GM08714 (cell line): ENCODE results near the gene HSPB1.
"Not testable (repeated sequence)": the region's sequence is repeated elsewhere in the genome, so short reads cannot be mapped to it uniquely, and the experiment has no call there.

Experiments
- H3K4me3 ChIP-seq: fragments of 200-500 bp; sonication (Bioruptor generic); 2 replicates; pipeline ENCODE4 v1.5.1; 2014; ENCODE audit warnings: mild to moderate bottlenecking, low read length, inconsistent platforms
- ZNF274 ChIP-seq: IDR thresholded peaks from 2 replicates; pipeline ENCODE4 v1.6.1; 2012; ENCODE audit warnings: mild to moderate bottlenecking, low read depth, low read length

Gene HSPB1

DNA sequence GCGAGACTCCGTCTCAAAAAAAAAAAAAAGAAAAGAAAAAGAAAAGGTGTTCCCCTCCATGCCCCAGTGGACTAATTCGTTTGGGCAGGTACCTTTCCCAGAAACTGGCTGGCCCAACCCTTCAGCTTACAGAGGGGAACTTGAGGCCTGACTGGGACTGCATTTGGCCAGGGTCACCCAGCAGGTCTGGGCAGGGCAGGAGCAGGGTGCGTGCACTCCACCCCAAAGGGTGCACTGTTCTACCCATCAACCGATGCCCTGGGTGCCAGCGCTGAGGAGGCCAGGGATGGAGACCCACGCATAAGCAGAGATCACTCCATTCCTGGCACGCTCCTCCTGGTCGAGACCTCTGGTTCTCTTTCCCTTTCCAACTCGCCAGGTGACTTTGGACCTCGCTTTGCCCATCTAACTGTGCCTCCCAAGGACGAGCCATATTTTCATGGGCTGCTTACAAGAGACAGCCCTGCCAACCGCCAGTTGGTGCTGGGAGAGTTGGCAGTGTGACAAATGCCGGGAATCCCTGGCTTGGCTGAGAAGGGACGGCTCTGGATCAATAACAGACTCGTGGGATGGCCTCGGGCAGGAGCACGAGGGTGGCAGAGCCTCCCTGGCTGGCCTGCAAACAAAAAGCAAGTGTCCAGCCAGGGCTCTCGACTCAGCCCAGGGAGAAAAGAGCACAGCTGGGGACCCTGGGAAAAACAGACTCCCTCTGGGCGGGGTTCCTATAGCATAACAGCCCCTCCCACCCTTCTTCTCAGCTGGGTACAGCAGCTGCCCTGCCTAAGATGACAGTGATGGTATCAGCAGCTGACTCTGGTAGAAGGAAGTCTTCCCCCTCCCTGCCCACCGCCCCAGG, 7.9 kb downstream of the HSPB1 start:
- no peak overlapping the region for H3K4me3 ChIP-seq
- no peak for TF ChIP-seq ZNF274

DNA sequence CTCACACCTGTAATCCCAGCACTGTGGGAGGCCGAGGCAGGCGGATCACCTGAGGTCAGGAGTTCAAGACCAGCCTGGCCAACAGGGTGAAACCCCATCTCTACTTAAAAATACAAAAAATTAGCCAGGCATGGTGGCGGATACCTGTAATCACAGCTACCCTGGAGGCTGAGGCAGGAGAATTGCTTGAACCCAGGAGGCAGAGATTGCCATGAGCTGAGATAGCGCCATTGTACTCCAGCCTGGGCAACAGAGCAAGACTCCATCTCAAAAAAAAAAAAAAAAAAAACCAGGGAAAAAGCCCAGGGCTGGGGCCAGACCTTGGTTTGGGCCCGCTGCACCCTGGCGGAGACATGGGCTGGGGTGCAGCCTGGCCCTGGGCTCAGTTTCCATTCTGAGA, 9.4 kb downstream of the HSPB1 start:
- H3K4me3 ChIP-seq: not testable (repeated sequence)

DNA sequence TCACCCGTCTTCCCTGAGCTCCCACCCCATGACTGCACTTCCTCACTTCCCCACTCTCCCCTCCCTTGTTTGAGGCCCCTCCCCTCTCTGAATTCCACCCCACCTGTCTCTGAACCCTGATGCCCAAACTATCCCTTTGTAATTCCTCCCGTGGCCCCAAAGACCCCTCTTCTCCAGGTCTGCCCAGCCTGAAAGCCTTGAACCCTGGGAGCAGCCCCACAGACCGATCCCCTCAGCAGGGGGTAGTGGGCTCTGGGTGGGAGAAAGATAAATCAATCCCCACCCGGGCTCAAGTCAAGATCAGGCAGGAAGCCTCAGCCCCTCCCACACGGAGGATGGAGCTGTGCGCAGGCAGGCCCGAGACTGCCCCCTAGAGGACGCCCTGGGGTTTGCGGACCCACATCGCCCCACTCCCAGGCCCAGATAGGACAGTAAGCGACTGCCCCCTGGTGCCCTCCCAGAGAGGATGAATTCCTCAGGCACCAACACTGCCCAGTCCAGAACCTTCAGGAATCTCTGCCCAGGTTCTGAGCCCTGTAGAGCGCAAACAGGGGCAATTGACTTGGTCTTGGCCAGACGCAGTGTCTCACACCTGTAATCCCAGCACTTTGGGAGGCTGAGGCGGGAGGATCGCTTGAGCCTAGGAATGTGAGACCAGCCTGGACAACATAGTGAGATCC, 11.7 kb downstream of the HSPB1 start:
- no peak overlapping the region for H3K4me3 ChIP-seq
- no peak for TF ChIP-seq ZNF274

DNA sequence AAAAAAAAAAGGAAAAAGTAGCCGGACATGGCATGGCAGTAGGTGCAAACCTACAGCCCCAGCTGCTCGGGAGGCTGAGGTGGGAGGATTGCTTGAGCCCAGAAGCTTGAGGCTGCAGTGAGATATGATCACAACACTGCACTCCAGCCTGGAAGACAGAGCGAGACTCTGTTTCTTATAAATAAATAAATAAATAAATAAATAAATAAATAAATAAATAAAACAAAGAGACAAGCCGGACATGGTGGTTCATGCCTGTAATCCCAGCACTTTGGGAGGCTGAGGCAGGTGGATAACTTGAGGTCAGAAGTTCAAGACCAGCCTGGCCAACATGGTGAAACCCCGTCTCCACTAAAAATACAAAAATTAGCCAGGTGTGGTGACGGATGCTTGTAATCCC, 12.3 kb downstream of the HSPB1 start:
- H3K4me3 ChIP-seq: not testable (repeated sequence)

DNA sequence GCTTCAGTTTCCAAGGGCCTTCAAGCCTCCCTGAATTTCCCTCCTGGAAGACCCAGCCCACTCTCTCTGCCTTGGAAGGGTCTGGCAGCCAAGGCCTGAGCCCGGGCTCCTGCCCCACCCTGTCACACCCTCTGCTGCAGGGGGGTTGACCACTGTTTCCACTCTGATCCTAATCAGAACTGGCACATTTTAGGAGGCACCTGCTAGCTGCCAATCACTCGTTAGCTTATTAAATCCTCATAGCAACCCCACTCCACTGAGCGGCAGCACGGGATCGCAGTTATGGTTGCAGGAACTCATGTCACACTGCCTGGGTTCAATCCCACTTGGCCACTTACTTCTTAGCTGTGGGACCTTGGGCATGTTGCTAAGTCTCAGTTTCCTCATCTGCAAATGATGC, 12.9 kb downstream of the HSPB1 start:
- no peak for TF ChIP-seq ZNF274
- H3K4me3 ChIP-seq: no peak overlapping the region

DNA sequence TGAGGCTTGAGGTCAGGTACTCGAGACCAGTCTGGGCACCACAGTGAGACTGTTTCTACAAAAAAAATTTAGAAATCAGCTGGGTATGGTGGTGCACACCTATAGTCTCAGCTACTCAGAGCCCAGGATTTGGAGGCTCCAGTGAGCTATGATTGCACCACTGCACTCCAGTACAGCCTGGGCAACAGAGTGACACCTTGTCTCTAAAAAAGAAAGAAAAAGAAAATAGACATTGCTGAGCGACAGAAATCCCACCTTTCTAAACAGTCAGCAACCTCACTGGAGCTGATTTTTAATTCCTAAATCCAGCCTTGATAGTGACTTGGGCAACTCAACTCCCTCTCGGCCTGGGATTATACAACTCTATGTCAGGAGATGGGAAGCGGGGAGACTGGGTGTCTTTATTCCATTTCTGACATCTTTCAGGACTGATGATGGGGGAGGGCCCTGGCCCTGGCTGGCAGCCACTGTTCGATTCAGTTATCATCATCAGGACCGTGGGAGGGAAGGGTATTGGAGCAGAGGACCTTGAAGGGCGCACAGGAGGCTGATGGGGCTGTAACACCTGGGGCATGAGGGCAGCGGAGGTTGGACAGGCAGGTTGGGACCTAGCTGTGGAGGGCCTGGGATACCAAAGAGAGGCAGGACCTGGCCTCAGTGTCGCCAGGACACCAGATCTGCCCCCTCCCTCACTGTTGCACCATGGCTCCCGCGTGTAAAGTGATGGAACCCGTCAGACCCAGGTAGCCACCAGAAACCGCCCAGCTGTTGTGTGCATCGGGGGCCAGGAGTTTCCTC, 14.7 kb downstream of the HSPB1 start:
- no peak for TF ChIP-seq ZNF274
- peak overlapping the region; percentile 52; the same call in 1 of the 2 replicates for H3K4me3 ChIP-seq

DNA sequence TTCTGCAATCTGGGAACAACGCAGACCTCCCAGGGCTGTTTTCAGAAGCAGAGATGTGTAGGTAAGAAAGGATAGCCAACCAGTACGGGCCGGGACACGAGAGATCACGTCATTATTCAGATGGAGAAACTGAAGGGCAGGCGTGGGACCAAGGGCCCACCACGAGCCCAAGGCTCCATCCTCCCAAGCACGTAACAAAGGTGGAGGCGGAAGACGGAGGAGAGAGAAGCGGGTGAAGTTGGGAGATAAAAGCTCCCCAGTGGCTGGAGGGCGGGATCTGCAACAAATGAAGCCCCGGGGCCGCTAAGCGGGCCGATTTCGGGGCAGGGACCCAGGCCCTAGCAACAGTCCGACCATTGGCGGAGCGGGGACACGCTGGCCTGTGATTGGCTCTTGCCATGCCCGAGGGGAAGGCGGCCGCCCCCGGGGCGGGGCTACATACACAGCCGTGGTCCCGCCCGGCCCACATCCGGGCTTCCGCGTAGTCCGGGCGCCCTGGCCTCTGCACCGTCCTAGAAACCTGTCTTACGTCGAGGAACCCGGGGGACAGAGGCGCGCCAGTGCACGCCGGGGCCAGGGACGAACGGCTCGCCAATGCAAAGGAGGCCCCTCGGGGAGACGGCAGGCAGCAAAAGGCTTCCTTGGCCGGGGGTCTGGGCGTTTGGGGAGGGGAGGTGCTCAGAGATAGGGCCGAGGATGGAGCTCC, 15.5 kb downstream of the HSPB1 start:
- TF ChIP-seq ZNF274: no peak
- peak overlapping the region; percentile 81 for H3K4me3 ChIP-seq

DNA sequence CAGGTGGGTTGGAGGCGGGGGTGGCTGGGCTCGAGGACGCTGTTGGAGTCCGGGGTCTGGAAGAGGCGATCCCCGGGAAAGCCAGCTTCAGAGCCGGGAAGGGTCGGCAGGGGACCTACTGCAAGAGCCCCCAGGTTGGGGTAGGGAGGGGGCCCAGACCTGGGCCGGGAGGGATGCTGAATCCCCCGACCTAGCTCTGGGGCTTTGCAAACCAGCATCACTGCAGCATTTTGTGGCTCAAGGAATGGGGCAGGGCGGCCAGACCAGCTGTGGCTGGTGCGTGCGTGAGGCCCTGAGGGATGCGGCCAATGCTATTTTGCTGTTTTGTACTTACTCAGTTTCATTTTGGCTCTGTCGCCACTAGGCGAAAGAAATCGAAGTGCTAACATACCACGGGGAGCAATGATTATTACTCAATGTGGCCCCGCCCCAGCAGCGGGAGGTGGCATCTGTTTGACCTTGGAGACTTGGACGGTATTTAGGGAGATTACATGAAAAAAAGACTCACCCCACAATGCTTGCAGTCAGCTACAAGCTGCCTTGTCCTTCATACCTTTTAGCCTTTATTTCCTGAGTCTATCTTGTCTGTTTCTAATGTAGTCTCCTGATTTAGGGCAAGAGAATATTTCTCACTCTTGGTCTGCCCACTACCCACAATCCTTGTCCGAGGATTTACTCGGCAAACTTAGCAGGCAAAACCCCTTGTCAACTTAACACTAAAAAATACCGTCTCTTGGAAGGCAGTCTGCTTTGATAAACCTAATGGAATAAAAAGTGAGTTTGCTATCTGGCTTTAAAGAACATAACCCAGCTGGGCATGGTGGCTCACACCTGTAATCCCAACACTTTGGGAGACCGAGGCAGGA, 16.2 kb downstream of the HSPB1 start:
- no peak for TF ChIP-seq ZNF274

DNA sequence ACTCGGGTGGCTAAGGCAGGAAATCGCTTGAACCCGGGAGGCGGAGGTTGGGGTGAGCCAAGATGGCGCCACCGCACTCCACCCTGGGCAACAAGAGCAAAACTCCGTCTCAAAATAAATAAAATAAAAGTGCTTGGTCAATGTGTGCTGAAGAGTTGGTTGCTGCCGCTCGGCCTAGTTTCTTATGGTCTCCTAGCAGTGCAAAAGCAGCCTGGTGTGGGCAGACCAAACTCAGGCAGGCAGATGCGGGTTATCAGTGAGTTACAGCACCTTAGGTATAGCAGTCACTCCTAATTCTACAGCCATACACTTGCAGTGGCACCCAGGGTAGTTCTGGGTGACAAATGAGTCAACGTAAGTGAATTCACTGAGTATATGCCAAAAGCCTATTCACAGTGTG, 22.6 kb downstream of the HSPB1 start:
- H3K4me3 ChIP-seq: no peak overlapping the region
- no peak for TF ChIP-seq ZNF274

More for the DNA sequence above, 16.2 kb downstream of the HSPB1 start:
- peak overlapping the region; percentile 81 for H3K4me3 ChIP-seq

DNA sequence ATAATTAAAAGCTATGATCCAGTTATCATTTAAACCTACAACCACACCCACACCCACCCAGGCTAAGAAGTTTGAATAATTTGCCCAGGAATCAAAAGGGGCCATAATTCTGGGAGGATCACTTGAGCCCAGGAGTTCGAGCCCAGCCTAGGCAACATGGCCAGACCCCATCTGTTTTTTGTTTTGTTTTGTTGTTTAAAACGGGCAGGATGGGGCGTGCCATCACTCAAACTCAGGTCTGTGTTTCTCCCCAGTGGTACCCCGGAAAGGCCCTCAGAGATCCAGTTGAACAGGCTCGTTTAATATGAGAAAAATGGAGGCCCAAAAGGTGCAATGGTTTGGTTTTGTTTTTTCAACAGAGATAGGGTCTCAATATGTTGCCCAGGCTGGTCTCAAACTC, 23.3 kb downstream of the HSPB1 start:
- TF ChIP-seq ZNF274: no peak
- H3K4me3 ChIP-seq: no peak overlapping the region

DNA sequence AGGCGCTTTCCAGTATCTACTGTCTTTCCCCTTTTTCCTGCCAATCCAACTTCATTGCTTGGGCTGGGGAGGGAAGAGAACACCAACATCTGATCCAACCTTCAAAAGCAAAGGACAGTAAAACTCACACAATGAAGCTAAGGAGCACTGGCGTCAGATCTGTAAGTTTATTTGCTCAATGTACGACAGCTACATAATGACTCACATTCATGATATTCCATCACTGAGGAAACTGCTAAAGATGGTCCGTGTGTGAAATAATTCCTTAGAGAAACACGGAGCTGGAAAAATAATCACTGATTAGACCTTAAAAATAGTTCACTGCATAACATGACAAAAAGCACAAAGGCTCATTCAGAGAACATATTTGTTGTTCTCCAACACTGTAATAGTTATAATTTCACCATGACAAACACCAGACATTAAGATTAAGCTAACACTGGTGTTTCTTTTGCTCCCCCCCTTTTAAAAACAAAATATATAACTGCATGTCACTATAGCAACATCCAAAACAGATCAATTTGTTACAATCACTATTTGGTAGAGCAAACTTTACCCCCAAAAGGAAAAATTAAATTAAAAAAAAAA, 24.3 kb downstream of the HSPB1 start:
- no peak for TF ChIP-seq ZNF274
- no peak overlapping the region for H3K4me3 ChIP-seq

DNA sequence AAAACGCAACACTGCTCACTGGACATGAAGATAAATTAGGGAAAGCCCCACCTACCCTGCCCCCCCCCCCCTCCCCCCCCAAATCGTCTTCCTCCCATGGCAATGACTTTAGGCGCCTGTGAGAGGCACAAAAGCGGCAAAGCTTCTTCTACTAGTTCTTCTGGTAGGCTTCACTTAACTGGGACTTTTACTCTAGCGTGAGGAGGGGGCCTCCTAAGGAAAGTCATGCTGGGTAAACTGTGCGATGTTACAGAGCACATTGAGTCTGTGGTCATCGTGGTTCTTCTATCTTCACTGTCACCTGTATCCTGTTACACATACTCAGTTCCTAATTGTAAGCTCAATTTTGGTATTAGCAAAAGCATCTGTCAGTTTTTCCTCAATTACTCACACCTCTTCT, 25.1 kb downstream of the HSPB1 start:
- H3K4me3 ChIP-seq: no peak overlapping the region
- no peak for TF ChIP-seq ZNF274

DNA sequence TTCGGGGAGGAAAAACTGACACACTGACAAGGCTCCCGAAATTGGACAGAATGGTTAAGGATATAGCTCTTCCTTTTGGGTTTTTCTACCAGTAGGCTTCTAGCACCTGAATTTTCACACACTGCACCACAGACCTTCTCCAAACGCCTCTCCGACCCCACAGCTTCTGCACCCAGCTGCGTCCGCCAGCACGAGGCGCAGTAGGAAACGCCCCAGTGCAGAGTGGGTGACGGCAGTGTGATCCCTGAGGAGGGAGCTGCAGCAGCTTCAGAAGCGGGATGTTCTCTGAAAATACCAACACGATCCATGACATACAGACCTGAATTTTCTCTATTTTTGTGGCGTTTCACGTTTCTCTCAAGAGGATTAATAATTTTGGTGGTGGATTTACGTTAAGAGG, 25.9 kb downstream of the HSPB1 start:
- H3K4me3 ChIP-seq: no peak overlapping the region
- TF ChIP-seq ZNF274: no peak
